ENCODE measurements around the gene PRLR.
"Not testable (repeated sequence)": the region's sequence is repeated elsewhere in the genome, so short reads cannot be mapped to it uniquely, and the experiment has no call there.

Gene PRLR

GRCh38 chr5:35082530-35082929 lies 147.8 kb downstream of the PRLR start:
- no peak for DNase-seq (ENCODE audit: low read depth)

GRCh38 chr5:35081134-35081533 lies 149.2 kb downstream of the PRLR start:
- DNase-seq (ENCODE audit: low read depth) = no peak

DNA sequence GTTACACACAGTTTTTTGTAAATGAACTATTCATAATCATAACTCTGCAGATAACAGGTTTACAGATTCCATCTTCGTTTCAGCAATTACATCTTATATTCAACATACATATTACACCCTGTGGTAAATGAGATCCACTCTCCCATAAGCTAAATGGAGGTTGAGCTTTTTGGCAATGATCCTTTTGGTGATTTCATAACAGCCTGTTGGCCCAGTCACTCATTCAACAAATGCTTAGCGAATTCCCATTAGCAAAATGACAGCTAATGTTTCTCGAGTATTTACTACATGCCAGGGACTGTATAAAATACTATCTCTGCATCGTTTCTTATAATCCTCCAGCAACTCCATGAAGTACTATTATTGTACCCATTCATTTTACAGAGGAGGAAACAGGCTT lies 157.1 kb downstream of the PRLR start:
- DNase-seq (ENCODE audit: low read depth) = no peak

DNA sequence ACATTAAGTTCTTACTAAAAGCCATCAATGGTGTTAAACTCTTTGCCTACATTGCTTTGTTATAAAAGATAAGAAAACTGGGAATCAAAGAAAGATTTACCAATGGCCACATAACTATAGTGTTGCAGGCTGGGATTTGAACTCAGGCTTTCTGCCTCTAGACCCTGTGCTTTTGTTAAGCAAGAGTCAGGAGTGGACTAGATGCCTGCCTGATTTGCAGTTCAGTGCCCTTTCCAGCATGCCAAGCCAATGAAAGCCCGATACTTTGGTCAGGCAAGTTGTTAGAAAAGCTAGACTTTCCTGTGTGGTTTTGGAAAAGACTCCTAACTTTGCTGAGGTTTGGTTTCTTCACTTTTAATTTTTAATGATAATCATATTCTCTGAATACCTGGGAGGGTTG lies 161.1 kb downstream of the PRLR start:
- no peak for DNase-seq (ENCODE audit: low read depth)

GRCh38 chr5:35067985-35068384 lies 162.3 kb downstream of the PRLR start:
- DNase-seq (ENCODE audit: low read depth) = no peak

GRCh38 chr5:35066260-35066795 lies 164.0 kb downstream of the PRLR start:
- DNase-seq (ENCODE audit: low read depth) = no peak

DNA sequence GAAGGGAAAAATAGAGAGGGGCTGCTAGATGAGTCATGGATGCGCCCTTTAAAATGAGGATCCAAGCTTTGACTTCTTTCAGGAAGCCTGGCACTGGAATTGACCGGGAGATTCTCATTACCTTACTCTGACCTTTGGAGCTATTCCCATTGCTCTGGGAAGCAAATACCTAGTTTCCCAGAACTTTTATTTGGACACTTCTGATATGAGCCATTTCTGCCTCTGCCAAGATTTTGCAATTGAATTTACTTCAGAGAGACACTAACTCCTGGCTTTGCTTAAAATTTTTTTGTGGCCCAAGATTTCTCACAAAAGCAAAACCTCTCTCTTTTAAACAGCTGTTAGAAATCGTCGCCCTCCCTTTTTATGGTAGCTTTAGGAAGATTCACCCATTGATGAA lies 166.9 kb downstream of the PRLR start:
- no peak for DNase-seq (ENCODE audit: low read depth)

- no peak for DNase-seq (ENCODE audit: low read depth)
Measured at GRCh38 chr5:35061211-35061770, 169.0 kb downstream of the PRLR start.

- DNase-seq (ENCODE audit: low read depth) = no peak
Measured at GRCh38 chr5:35060236-35060635, 170.1 kb downstream of the PRLR start.

DNA sequence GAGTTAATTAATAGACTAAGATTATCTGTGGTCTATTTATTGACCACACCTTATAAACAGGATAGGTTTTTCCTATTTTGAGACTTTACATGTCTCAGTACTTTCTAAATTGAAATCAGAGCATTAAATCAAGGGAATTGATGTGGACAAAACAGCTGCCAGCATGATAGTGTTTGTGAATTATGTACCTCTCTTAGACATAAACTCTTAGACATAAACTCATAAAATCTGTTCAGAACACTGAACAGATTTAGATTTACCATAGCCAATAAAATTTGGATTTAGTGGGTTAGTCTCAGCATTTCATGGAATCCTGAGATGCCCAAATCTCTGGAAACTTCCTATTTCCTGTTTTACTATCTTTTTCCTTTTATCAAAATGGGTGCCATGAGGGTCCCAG lies 171.0 kb downstream of the PRLR start:
- no peak for DNase-seq (ENCODE audit: low read depth)

DNA sequence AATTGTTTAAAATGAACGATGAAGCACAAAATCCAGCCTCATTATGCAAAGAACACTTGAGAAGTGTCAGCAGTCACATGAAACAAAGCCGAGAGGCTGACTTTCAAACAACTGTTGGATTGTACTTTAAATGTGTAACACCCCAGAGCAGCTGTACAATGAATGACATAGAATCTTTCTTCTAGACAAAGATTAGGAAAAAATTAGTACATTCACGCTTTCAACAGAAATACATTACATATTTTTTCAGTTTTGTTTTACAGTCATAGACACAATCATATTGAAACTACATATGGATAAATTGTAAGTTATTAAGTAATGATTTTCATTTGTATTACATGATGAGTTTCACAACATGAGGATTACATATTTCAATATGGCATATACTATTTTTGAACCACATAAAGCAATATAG lies 171.9 kb downstream of the PRLR start:
- no peak for DNase-seq (ENCODE audit: low read depth)

- DNase-seq (ENCODE audit: low read depth) = no peak
Measured at GRCh38 chr5:35056686-35057085, 173.6 kb downstream of the PRLR start.

DNA sequence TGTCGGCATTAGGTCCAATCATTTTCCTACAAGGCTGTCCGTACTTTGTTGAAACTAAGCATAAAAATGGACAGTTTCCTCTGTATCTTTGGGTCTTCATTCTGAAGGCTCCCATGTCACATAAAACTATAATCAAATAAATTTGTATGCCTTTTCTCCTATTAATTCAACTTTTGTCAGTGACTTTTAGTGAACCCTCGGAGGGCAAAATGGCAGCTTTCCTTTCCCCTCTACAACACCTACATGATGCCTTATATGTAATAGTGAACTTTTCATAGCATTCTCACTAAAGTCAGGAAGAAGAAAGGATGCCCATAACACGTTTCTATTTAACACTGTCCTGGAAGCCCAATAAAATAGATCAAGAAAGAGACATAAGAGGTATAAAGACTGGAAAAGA lies 177.4 kb downstream of the PRLR start:
- no peak for DNase-seq (ENCODE audit: low read depth)

- DNase-seq (ENCODE audit: low read depth) = no peak
Measured at GRCh38 chr5:35050541-35051126, 179.7 kb downstream of the PRLR start.

DNA sequence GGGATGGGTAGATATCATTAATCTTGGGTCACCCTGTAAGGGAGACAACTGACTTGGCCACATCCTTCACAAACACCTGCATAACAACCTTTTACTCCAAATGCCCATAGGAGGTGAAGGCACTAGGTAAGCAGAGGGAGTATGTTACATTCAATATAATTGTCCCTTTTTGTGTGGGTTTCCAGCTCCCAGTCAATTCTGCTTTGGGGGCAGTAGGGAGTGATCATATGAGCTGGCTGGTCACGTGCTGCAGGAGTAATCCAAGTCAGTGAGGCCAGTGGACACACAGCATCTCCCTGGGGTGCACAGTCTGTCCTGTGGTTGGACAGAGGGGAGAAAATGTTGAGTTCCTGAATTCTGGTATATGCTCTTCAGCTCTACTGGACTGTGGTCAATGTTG lies 181.4 kb downstream of the PRLR start:
- DNase-seq (ENCODE audit: low read depth) = no peak

DNA sequence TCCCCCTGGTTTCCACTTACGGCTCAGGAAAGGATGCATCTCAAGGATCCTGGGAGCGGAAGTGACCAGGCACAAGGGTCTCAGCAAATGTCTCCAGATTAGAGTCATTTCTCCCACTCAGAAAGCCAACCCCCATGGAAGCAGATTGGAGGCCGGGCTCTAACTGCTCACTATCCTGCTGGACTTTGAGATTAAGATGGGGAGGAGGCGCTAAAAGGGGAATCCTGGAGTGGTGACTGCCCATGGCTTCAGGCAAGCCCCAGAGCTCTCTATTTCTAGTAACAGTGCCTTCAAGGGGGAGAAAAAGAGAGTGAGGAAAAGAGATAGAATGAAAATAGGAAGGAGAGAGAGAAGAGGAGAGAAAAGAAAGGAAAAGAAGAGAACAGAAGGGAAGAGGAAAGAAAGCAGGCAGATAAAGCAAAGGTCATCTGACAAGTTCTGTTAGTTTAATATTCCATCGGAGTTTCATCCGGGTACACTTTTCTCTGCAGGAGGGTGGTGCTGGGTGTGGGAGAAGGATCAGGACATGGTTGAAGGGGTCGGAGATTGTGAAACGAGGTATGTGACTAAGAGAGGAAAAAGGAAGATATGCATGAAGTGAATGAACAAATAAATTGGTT lies 182.4 kb downstream of the PRLR start, which contains the start of gene AGXT2:
Gene AGXT2 (minus strand): TSS at position 165 of the 620 bp plus-strand sequence. CDS start 57 bp downstream, at position 108.
- DNase-seq (ENCODE audit: low read depth) = no peak

DNA sequence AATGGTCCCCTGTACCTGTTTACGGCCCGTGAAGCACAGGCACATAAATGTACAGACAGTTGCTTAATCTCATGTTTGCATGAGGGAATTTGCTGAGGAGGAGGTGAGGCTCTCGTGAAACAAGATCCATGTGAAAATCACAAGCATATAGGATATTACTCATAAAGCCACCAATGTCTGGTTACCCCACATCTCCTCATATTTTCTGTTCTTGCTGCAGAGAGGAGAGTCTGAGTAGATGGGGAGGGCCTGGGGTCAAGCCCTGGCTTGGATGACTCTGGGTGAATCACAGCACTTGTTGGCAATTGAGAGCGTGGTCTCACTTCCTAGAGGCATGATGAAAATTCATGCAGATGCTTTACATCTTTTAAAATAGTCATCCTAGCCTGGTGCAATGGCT lies 183.5 kb downstream of the PRLR start:
- DNase-seq (ENCODE audit: low read depth) = peak; percentile 90

DNA sequence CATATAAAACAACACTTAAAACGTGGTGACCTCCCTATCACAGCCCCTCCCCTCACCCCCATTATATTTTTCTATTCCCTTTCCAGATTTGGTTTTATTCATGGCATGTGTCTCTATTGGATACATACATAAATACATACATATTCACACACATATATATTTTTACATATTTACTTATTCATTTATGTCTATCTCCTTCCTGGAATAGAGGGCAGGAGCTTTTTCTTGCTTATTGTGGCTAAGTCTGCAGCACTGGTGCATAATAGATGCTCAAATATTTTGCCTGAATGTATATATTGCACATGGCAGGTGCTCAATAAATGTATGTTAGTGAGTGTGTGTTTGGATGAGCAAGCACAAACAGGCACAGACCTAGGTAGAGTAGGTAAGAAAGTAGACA lies 185.0 kb downstream of the PRLR start:
- DNase-seq (ENCODE audit: low read depth) = no peak

DNA sequence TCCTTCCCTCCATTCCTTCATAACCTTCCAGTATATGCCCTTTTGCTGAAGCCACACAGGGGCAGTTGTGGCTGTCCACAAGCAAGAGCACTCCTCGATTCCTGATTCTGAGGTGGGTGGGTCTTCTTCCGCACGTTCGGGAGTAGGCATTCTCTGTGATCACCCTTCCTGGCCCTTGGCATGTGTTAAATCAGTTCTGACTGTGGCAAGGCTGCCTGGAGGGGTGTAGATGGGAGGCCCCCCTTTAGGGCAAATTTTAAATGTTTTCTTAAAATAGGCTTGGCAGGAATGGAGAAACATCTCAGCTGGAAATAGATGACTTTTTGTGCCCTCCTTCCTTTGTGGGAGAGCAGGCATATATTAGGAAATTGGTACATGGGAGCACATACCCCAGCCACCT lies 185.6 kb downstream of the PRLR start:
- no peak for DNase-seq (ENCODE audit: low read depth)

DNA sequence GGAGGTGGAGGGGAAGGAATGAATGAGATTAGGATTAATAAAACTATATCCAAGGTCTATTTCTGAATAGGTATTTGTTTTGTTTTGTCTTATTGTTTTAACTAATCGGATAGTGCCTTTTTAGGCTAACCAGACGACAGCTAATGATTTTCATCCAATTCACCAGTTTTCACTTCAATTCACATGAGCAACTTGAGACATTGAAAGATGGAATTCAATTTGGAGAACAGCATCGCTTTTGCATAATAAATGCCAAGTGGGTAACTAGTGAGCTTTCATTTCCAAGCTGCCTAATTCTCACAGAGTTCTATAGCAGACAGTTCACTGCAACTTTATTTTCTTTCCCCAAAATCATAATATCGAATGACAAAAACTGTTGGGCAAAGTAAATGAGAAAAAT lies 187.5 kb downstream of the PRLR start:
- DNase-seq (ENCODE audit: low read depth) = no peak

DNA sequence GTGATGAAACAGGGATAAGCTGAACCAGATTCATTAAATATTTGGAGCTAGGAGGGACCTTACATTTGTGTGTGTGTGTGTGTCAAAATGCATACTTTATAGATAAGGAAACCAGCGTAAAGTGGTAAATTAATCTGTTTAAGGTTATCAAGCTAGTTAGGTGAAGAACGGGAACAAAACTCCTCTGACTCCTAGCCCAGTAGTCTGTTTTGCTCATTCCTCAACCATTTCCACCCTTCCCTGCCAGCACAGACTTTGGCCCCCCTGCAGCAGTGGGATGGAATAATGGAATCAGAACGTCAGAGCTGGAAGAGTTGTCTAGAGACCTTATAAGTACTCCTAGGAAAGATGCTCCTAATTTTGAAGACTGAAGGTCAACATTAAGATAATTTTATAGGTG lies 189.0 kb downstream of the PRLR start:
- no peak for DNase-seq (ENCODE audit: low read depth)

DNA sequence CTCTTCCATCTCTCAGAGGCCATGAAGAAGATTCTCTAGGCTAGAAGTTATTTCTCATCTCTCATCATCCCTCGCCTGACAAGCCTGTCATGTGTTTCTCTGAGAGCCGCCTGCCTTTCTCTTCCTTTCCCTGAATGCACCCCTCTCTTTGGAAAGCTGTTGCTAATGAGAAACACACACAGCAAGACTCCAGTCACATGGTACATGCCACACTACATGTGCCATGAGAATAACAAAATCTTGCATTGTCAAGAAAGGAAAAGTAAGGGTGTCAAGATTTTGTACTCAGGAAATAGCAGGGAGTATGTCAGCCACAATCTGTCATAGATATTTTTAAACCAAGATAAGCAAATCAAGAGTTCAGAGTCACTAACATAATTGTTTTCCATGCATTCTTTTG lies 191.4 kb downstream of the PRLR start:
- DNase-seq (ENCODE audit: low read depth) = no peak

GRCh38 chr5:35036536-35036935 lies 193.8 kb downstream of the PRLR start:
- no peak for DNase-seq (ENCODE audit: low read depth)

DNA sequence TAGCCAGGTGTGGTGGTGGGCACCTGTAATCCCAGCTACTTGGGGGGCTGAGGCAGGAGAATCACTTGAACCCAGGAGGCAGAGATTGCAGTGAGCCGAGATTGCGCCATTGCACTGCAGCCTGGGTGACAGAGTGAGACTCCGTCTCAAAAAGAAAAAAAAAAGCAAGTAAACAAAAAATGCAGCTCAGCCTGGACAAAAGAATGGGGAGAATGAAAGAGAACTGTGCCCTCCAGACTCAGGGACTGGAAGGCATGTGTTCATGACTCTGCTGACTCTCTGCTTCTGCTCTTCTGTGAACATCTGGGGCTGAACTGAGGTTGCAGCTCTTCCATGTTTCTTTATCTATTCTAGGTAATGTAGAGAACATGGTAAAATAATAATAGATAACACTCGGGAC lies 194.4 kb downstream of the PRLR start:
- not testable (repeated sequence) for DNase-seq (ENCODE audit: low read depth)

Data from HS-27A (cell line).